ENCODE data around the gene TSN. TPM values are rescaled to one million over a fixed set of nuclear protein-coding genes. Genes with fewer than 3 reads are reported as not detected.
A peak's percentile ranks its signal among the peaks of the same experiment; 100 is the strongest.

The TSN gene
- total RNA-seq (2022) (125 and 142 TPM in 2 replicates), Bru-seq, nascent RNA (percentile 98 among the genes with signal in this experiment), BruChase-seq, experiment 1, labeled RNA remaining after a 6-hour chase (percentile 99 among the genes with signal in this experiment), BruChase-seq, experiment 2, labeled RNA remaining after a 2-hour chase (percentile 98 among the genes with signal in this experiment)
- long read RNA-seq, transcript TSN-212 (5 exons, 3,328 nt): minor isoform, 6 of 418 reads
- long read RNA-seq, transcript TSN-202 (6 exons, 1,436 nt): minor isoform, 8 of 418 reads
- long read RNA-seq, transcript TSN-201 (6 exons, 3,420 nt): major isoform, 374 of 418 reads
- long read RNA-seq, partial matches to known transcripts: 8 of 418 reads
- long read RNA-seq, other reads (novel, unspliced or antisense): 18 of 418 reads

GRCh38 chr2:121755237-121756111 lies at the start of gene TSN:
Gene TSN (plus strand): TSS chr2:121755651. CDS start chr2:121755780, 129 bp downstream.
- no TSS peak for BruUV-seq (replicated peaks)
- TF ChIP-seq, protein P1, sequence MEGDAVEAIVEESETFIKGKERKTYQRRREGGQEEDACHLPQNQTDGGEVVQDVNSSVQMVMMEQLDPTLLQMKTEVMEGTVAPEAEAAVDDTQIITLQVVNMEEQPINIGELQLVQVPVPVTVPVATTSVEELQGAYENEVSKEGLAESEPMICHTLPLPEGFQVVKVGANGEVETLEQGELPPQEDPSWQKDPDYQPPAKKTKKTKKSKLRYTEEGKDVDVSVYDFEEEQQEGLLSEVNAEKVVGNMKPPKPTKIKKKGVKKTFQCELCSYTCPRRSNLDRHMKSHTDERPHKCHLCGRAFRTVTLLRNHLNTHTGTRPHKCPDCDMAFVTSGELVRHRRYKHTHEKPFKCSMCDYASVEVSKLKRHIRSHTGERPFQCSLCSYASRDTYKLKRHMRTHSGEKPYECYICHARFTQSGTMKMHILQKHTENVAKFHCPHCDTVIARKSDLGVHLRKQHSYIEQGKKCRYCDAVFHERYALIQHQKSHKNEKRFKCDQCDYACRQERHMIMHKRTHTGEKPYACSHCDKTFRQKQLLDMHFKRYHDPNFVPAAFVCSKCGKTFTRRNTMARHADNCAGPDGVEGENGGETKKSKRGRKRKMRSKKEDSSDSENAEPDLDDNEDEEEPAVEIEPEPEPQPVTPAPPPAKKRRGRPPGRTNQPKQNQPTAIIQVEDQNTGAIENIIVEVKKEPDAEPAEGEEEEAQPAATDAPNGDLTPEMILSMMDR (IDR thresholded peaks at IDR 0.05; ENCODE audit: unreplicated experiment): no peak
- intact Hi-C loops (cut with micrococcal nuclease; ENCODE audit: unreplicated experiment): no loop called here

DNA sequence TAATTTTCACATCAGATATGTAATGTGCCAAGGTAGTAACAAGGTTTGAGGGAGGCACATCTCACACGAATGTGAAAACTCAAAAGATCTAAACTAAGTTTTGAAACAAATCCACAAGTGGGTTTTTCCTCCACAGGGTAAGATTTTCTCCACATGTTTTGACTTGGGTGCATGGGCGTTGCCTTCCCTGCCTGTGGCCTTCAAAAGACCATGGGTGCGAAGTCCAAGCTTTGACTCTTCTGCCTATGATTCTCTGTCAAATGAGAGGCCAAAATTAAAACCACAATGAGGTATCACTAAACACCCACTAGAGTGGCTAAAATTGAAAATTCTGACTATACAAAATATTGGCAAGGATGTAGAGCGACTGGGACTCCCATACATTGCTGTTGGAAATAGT lies 49.5 kb upstream of the TSN start:
- Mint-ChIP-seq H3K4me1 (ENCODE audit: low read depth, unreplicated experiment) (peaks cover 70% of the 10 kb centered on the region), H3K36me3 (ENCODE audit: insufficient read depth, unreplicated experiment) (peaks cover 27% of the 10 kb centered on the region), H3K27me3 (ENCODE audit: unreplicated experiment) (no peaks in the 10 kb centered on the region), H3K27ac (ENCODE audit: unreplicated experiment) (peak overlapping the region; percentile 92), H3K9me3 (ENCODE audit: low read depth, unreplicated experiment) (no peaks in the 10 kb centered on the region), H3K4me3 (ENCODE audit: low read depth, unreplicated experiment) (no peak overlapping the region)
- TF ChIP-seq, protein P1 (IDR thresholded peaks at IDR 0.05; ENCODE audit: unreplicated experiment): no peak
- intact Hi-C loops (cut with micrococcal nuclease; ENCODE audit: unreplicated experiment): no loop called here
- DNase-seq: no peak
- CTCF ChIA-PET: no interaction called here
- no TSS peak for BruUV-seq (replicated peaks)

More at GRCh38 chr2:121755237-121756111, at the start of gene TSN:
- H3K4me1 Mint-ChIP-seq (ENCODE audit: low read depth, unreplicated experiment): peaks cover 8% of the 10 kb centered on the region
- CTCF ChIA-PET: interaction anchor here (0.6 to 1.5 kb wide), 5 partner anchors 19 to 104 kb away, joined by 3 to 13 read pairs (median 6); partner anchors contain the start of gene NIFK
- no peaks in the 10 kb centered on the region for H3K27me3 Mint-ChIP-seq (ENCODE audit: unreplicated experiment)
- no peaks in the 10 kb centered on the region for H3K9me3 Mint-ChIP-seq (ENCODE audit: low read depth, unreplicated experiment)
- peak within 1 kb of the TSS; percentile 95 for H3K27ac Mint-ChIP-seq (ENCODE audit: unreplicated experiment)
- H3K4me3 Mint-ChIP-seq (ENCODE audit: low read depth, unreplicated experiment): peak within 1 kb of the TSS; percentile 79
- peak; percentile 98 for DNase-seq
- peaks cover 57% of the 10 kb centered on the region for H3K36me3 Mint-ChIP-seq (ENCODE audit: insufficient read depth, unreplicated experiment)

GRCh38 chr2:121707344-121707919 lies 48.0 kb upstream of the TSN start:
- DNase-seq: peak; percentile 62
- Mint-ChIP-seq H3K9me3 (ENCODE audit: low read depth, unreplicated experiment) (no peaks in the 10 kb centered on the region), H3K4me3 (ENCODE audit: low read depth, unreplicated experiment) (peak overlapping the region; percentile 48), H3K36me3 (ENCODE audit: insufficient read depth, unreplicated experiment) (peaks cover 27% of the 10 kb centered on the region), H3K27ac (ENCODE audit: unreplicated experiment) (peak overlapping the region; percentile 92), H3K4me1 (ENCODE audit: low read depth, unreplicated experiment) (peaks cover 58% of the 10 kb centered on the region), H3K27me3 (ENCODE audit: unreplicated experiment) (no peaks in the 10 kb centered on the region)
- TF ChIP-seq, protein P1 (IDR thresholded peaks at IDR 0.05; ENCODE audit: unreplicated experiment): no peak
- CTCF ChIA-PET: interaction anchor here (0.7 to 1.4 kb wide), 8 partner anchors 8 to 59 kb away, joined by 3 to 7 read pairs (median 5); partner anchors contain the start of genes NIFK and TSN
- no TSS peak for BruUV-seq (replicated peaks)
- intact Hi-C loops (cut with micrococcal nuclease; ENCODE audit: unreplicated experiment): no loop called here

DNA sequence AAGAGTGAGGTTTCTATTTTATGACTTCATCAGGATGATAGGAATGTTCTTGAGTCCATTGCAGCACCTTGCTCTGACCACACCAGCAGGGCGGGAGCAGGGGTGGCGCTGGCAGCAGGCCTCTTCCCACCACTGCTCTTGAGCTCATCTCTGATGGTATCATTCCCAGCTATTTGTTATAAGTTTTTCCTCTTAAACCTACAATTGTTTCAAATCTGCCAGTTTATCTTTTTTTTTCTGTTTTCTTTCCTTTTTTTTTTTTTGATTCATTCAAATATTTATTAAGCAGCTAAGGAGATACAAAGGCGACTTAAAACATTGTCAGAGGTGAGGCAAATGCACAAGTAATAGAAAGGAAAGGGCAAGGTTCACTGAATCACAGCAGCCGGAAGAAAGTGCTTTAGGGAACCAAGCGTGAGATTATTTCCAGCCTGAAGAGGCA lies 47.5 kb upstream of the TSN start:
- TF ChIP-seq, protein P1 (IDR thresholded peaks at IDR 0.05; ENCODE audit: unreplicated experiment): no peak
- no TSS peak for BruUV-seq (replicated peaks)
- no peaks in the 10 kb centered on the region for H3K9me3 Mint-ChIP-seq (ENCODE audit: low read depth, unreplicated experiment)
- H3K27ac Mint-ChIP-seq (ENCODE audit: unreplicated experiment): peak overlapping the region; percentile 92
- peaks cover 27% of the 10 kb centered on the region for H3K36me3 Mint-ChIP-seq (ENCODE audit: insufficient read depth, unreplicated experiment)
- CTCF ChIA-PET: interaction anchor here (0.7 to 1.4 kb wide), 8 partner anchors 8 to 60 kb away, joined by 3 to 7 read pairs (median 5); partner anchors contain the start of genes NIFK and TSN
- DNase-seq: peak; percentile 76
- H3K27me3 Mint-ChIP-seq (ENCODE audit: unreplicated experiment): no peaks in the 10 kb centered on the region
- peak overlapping the region; percentile 48 for H3K4me3 Mint-ChIP-seq (ENCODE audit: low read depth, unreplicated experiment)
- peaks cover 56% of the 10 kb centered on the region for H3K4me1 Mint-ChIP-seq (ENCODE audit: low read depth, unreplicated experiment)
- intact Hi-C loops (cut with micrococcal nuclease; ENCODE audit: unreplicated experiment): no loop called here

All from Calu3 (cell line).